OCI-LY7 (cell line): ENCODE results near the gene ZMYND11.

Source experiments
- EZH2phosphoT487 ChIP-seq: fragments of 200-600 bp; sonication (generic); IDR thresholded peaks from 2 replicates; pipeline ENCODE4 v1.6.1; 2018; ENCODE audit warnings: low read depth, borderline replicate concordance, mild to moderate bottlenecking, mixed run types, antibody characterized with exemption, low read length, moderate library complexity, mixed read lengths
- TF ChIP-seq, protein P1 (sequence below): fragments of 200-600 bp; sonication (generic); conservative IDR thresholded peaks from 2 replicates; pipeline ENCODE4 v1.5.1; 2014; ENCODE audit warnings: mild to moderate bottlenecking, antibody characterized with exemption, low read length, moderate library complexity, mixed read lengths

GRCh38 chr10:154348-154747, 19.1 kb downstream of the ZMYND11 start:
- TF ChIP-seq, protein P1, sequence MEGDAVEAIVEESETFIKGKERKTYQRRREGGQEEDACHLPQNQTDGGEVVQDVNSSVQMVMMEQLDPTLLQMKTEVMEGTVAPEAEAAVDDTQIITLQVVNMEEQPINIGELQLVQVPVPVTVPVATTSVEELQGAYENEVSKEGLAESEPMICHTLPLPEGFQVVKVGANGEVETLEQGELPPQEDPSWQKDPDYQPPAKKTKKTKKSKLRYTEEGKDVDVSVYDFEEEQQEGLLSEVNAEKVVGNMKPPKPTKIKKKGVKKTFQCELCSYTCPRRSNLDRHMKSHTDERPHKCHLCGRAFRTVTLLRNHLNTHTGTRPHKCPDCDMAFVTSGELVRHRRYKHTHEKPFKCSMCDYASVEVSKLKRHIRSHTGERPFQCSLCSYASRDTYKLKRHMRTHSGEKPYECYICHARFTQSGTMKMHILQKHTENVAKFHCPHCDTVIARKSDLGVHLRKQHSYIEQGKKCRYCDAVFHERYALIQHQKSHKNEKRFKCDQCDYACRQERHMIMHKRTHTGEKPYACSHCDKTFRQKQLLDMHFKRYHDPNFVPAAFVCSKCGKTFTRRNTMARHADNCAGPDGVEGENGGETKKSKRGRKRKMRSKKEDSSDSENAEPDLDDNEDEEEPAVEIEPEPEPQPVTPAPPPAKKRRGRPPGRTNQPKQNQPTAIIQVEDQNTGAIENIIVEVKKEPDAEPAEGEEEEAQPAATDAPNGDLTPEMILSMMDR: no peak
- no peak for TF ChIP-seq EZH2phosphoT487
